ENCODE data around the gene PEX11A. TPM values are rescaled to one million over a fixed set of nuclear protein-coding genes. Genes with fewer than 3 reads are reported as not detected.

Gene PEX11A
- total RNA-seq, 4 donors from 2014 or later, result 41.4 to 80.3 (median 51.5) TPM

DNA sequence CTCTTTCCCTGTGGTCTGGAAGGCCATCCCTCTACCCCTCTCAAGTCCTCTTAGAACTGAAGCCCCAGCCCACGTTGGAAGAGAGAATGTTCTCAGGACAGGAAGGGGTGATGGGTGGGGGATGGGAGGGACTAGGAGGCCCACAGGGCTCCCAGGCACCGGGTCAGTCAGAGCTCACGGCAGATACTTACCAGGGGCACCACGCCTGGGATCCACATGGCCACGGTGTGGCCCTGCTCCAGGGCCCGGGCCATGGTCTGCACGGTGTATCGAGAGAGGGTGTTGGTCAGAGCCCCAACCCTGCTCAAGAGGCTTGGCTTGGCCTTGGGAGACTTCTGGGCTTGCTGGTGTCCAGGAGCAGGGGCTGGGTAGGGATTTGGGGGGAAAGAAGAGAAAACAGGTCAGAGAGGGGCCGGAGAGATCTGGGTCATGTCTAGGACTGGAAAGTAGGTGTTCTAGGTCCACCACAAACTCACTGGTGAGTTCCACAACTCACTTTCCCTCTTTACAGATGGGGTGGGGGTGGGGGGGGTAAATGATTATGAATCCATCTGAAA, 21.2 kb downstream of the PEX11A start:
- TF ChIP-seq, protein P1, sequence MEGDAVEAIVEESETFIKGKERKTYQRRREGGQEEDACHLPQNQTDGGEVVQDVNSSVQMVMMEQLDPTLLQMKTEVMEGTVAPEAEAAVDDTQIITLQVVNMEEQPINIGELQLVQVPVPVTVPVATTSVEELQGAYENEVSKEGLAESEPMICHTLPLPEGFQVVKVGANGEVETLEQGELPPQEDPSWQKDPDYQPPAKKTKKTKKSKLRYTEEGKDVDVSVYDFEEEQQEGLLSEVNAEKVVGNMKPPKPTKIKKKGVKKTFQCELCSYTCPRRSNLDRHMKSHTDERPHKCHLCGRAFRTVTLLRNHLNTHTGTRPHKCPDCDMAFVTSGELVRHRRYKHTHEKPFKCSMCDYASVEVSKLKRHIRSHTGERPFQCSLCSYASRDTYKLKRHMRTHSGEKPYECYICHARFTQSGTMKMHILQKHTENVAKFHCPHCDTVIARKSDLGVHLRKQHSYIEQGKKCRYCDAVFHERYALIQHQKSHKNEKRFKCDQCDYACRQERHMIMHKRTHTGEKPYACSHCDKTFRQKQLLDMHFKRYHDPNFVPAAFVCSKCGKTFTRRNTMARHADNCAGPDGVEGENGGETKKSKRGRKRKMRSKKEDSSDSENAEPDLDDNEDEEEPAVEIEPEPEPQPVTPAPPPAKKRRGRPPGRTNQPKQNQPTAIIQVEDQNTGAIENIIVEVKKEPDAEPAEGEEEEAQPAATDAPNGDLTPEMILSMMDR (IDR thresholded peaks at IDR 0.05; ENCODE audit: low read depth), result no peak

- TF ChIP-seq, protein P1 (IDR thresholded peaks at IDR 0.05; ENCODE audit: low read depth), result no peak
Observed at GRCh38 chr15:89668171-89668570, 22.4 kb downstream of the PEX11A start.

GRCh38 chr15:89667706-89667960, 22.9 kb downstream of the PEX11A start:
- TF ChIP-seq, protein P1 (IDR thresholded peaks at IDR 0.05; ENCODE audit: low read depth), result no peak

DNA sequence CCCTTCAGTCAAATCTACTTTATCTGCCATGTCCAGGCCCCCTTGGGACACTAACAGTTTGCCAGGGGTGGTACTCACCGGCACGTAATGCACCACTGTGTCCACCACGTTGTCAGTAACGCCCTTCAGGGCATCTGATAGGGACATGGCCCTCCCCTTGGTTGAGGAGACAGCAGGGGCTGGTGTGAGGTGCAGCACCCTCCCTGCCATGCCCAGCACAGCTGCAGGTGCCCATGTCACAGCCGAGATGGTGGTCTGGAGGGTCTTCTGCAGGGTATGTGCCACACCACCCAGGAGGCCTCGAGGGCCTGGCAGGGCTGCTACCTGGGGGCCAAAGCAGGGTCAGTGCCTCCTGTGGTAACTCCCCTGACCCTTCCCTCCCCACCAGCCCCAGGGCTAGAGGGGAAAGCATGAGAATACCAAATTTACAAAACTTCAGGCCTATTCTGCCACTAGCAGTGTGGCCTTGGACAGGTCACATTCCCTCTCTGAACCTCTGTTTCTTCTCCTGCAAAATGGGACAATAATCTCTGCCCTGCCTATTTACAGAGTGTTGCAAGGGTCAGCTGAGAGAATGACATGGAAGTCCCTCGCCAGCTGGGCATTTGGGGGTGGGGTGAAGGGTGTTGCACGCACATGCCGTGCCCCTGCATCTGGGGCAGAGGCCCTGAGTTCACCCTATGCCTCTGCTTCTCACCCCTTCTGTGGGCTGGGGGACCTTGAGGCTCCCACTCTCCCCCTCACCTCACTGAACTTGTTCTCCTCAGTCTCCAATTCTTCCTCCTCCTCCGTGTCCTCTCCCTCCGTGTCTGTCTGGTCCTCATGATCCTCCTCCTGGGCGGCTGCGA, 23.5 kb downstream of the PEX11A start:
- TF ChIP-seq, protein P1 (IDR thresholded peaks at IDR 0.05; ENCODE audit: low read depth), result no peak

GRCh38 chr15:89666184-89666857, 24.2 kb downstream of the PEX11A start:
- TF ChIP-seq, protein P1 (IDR thresholded peaks at IDR 0.05; ENCODE audit: low read depth), result no peak

DNA sequence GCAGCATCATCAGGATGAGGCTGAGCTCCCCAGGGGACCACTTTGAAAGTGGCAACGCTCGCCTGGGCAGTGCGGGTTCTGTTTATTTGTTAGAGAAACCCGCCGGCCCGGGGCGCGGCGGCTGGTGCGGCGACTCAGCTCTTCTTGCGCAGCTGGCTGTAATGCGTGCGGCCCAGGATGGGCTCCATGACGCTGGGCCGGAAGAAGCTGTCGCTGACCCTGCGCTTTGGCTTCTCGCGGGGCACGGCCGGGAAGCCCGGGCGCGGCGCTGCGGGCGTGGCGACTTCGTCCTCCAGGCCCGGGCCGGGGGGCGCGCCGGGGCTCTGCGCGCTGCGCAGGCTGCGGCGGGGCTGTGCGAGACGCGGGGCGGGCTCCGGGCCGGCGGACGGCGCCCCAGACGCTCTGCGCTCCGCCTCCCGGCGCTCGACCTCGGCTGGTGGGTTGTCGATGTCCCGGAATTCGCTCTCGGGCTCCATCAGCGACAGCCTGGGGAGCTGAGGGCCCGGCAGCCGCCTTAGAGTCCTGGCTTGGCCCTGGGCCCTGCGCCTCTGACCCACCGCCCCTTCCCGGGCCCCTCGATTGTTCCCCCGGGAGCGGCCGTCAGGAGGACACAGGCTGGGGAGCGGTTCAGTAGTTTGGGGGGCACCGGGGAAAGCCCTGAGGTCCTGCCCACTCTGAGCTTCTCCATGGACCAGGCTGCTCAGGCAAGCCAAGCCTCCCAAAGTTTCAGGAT, 24.9 kb downstream of the PEX11A start:
- TF ChIP-seq, protein P1 (IDR thresholded peaks at IDR 0.05; ENCODE audit: low read depth), result no peak

All from subcutaneous adipose tissue (tissue), 4 donors.